ENCODE results near the gene RUNX1. TPM values are rescaled to one million over a fixed set of nuclear protein-coding genes. Genes with fewer than 3 reads are reported as not detected.

RUNX1 gene
- total and polyA plus RNA-seq, 2 of the 13 experiments (the other 11 are each of a cell fraction or from before 2014, with no cell fraction given), result 5.4 to 6.4 TPM

GRCh38 chr21:34887725-34888568 is 161.2 kb downstream of the RUNX1 start:
- Histone ChIP-seq H3K36me3 (replicated peaks in 1 of 2; ENCODE audit: control insufficient read depth in 1 of 2, insufficient read depth in 2 of 2, low read length in 2 of 2) (no peaks in the 10 kb centered on the region), H3K4me3 (replicated peaks in 1 of 3; ENCODE audit: insufficient read depth in 1 of 3, low read depth in 2 of 3, low read length in 3 of 3) (peak overlapping the region; percentile 86 to 96 (median 94)), H3K4me2 (ENCODE audit: low read depth, low read length) (peak overlapping the region; percentile 97), H3K9ac (ENCODE audit: insufficient read depth, low read depth, low read length) (peak overlapping the region; percentile 84), H4K20me1 (ENCODE audit: insufficient read depth, low read length) (no peaks in the 10 kb centered on the region), H3K9me3 (ENCODE audit: low read length) (no peaks in the 10 kb centered on the region), H3K79me2 (ENCODE audit: insufficient read depth, low read length) (peaks cover 53% of the 10 kb centered on the region), H3K27me3 (ENCODE audit: control insufficient read depth in 1 of 2, insufficient read depth in 2 of 2, low read length in 2 of 2) (no peaks in the 10 kb centered on the region; a peak in 1 of 5 replicates), H3K4me1 (ENCODE audit: insufficient read depth, low read length) (peaks cover 24% of the 10 kb centered on the region), H2AFZ (ENCODE audit: low read length) (no peak overlapping the region), H3K27ac (ENCODE audit: extremely low read length, insufficient read depth, low read length) (peak overlapping the region; percentile 87)
- under 1% methylated on average over 32 of the region's 40 CpGs for WGBS (ENCODE audit: low lambda C conversion rate)
- TSS peak; percentile 73 for BruUV-seq (replicated peaks)
- in situ Hi-C loops (cut with HindIII; ENCODE audit: extremely low pct_ligation_motif_present, low pct_unique_long_range_greater_than_20kb) (loop anchor here (5.0 to 25.0 kb wide), 5 partner anchors 86 to 1049 kb away; no protein-coding TSS in a partner anchor), intact Hi-C loops (cut with micrococcal nuclease; ENCODE audit: unreplicated experiment) (loop anchor here (1.0 to 10.0 kb wide), 6 partner anchors 71 to 1137 kb away; no protein-coding TSS in a partner anchor)
- ChIA-PET CTCF (ENCODE audit: low intra/inter-chr PET ratio, low total read pairs) (interaction anchor here (1.9 kb wide), 1 partner anchor 513 kb away, joined by 4 read pairs; no protein-coding TSS in a partner anchor), POLR2A (interaction anchor here (0.6 to 7.4 kb wide), 39 partner anchors 9 to 1066 kb away, joined by 3 to 92 read pairs (median 5); no protein-coding TSS in a partner anchor)
- FAIRE-seq (peak; percentile 44), DNase-seq (ENCODE audit: low spot score) (peak; percentile 63), ATAC-seq (peak; percentile 57)
- TF ChIP-seq ZNF629 (CRISPR knock-in tag; conservative IDR thresholded peaks at IDR 0.05), result no peak
- no peak for TF ChIP-seq ATM (IDR thresholded peaks at IDR 0.05; ENCODE audit: borderline replicate concordance)
- no peak for TF ChIP-seq ZNF746 (CRISPR knock-in tag; IDR thresholded peaks at IDR 0.05)
- TF ChIP-seq ZGPAT (CRISPR knock-in tag; IDR thresholded peaks at IDR 0.05), result no peak
- no peak for TF ChIP-seq ZZZ3 (CRISPR knock-in tag; IDR thresholded peaks at IDR 0.05; ENCODE audit: borderline replicate concordance)
- peak; percentile 54 for TF ChIP-seq ASH2L (IDR thresholded peaks at IDR 0.05; ENCODE audit: insufficient read length, low read depth, low read length)
- TF ChIP-seq MXD1 (CRISPR knock-in tag; IDR thresholded peaks at IDR 0.05), result peak; percentile 49; the same call in 1 of the 2 replicates
- no peak for TF ChIP-seq SIN3B (IDR thresholded peaks at IDR 0.05; ENCODE audit: low read length)
- TF ChIP-seq NONO (IDR thresholded peaks at IDR 0.05), result no peak
- peak; percentile 26; the same call in 1 of the 2 replicates for TF ChIP-seq NONO (CRISPR knock-in tag; conservative IDR thresholded peaks at IDR 0.05)
- TF ChIP-seq ZNF326 (CRISPR knock-in tag; IDR thresholded peaks at IDR 0.05; ENCODE audit: borderline replicate concordance), result no peak
- no peak for TF ChIP-seq MLXIP (CRISPR knock-in tag; IDR thresholded peaks at IDR 0.05; ENCODE audit: borderline replicate concordance)
- 0 out of 2 replicates have a peak, but pooled peaks have one; percentile 7 for TF ChIP-seq TFDP1 (CRISPR knock-in tag; IDR thresholded peaks at IDR 0.05; ENCODE audit: borderline replicate concordance)
- TF ChIP-seq CREM (IDR thresholded peaks at IDR 0.05), result no peak
- no peak for TF ChIP-seq CREM (CRISPR knock-in tag; IDR thresholded peaks at IDR 0.05)
- 0 out of 2 replicates have a peak, but pooled peaks have one; percentile 13 for TF ChIP-seq BCL6 (CRISPR knock-in tag; IDR thresholded peaks at IDR 0.05)

All from HepG2 (cell line).